ENCODE results near the gene TSPAN7. TPM values are rescaled to one million over a fixed set of nuclear protein-coding genes. Genes with fewer than 3 reads are reported as not detected.

Gene TSPAN7
- total RNA-seq, 1 experiment from 2014 or later = 3.5 TPM

- no peak overlapping the region for H4K91ac ChIP-seq (ENCODE audit: insufficient read length, low read depth, low read length)
- Mint-ChIP-seq H3K27me3 (ENCODE audit: low read depth) (no peaks in the 10 kb centered on the region), H3K4me1 (no peaks in the 10 kb centered on the region), H3K36me3 (ENCODE audit: insufficient read depth in 1 of 3, low read depth in 3 of 3) (peaks cover 0 to 2% (median 0%) of the 10 kb centered on the region in 3 experiments; a peak in 1 of 7 replicates), H3K27ac (no peak overlapping the region), H3K4me3 (no peak overlapping the region), H3K9me3 (peaks cover 48 to 50% of the 10 kb centered on the region in 2 experiments)
- no peak overlapping the region for H3K14ac ChIP-seq (ENCODE audit: insufficient read depth, low read length)
- H3K4me1 ChIP-seq (ENCODE audit: insufficient read depth, low read length) = no peaks in the 10 kb centered on the region
- no peak overlapping the region for H4K5ac ChIP-seq (ENCODE audit: insufficient read length, low read depth, low read length)
- H2AFZ ChIP-seq (ENCODE audit: low read length) = no peak overlapping the region
- no CpG with 5 or more reads among the region's 2 CpGs for WGBS (ENCODE audit: extremely low coverage, insufficient read length, low lambda C conversion rate)
- no peak overlapping the region for H2BK12ac ChIP-seq (ENCODE audit: insufficient read length, low read depth, low read length)
- H2BK5ac ChIP-seq (ENCODE audit: insufficient read length, low read length) = no peak overlapping the region
- H2AK5ac ChIP-seq (ENCODE audit: insufficient read length, low read length) = no peak overlapping the region
- H4K20me1 ChIP-seq (ENCODE audit: control insufficient read depth, insufficient read depth, insufficient read length) = no peaks in the 10 kb centered on the region
- H3K18ac ChIP-seq (ENCODE audit: insufficient read length, low read depth, low read length) = no peak overlapping the region
- no peak overlapping the region for H3K27ac ChIP-seq (ENCODE audit: insufficient read length, low read depth, low read length)
- H3K9me3 ChIP-seq (ENCODE audit: control insufficient read depth, low read depth, low read length) = no peaks in the 10 kb centered on the region
- H2BK120ac ChIP-seq (ENCODE audit: low read depth, low read length, poor library complexity, severe bottlenecking) = no peak overlapping the region
- H3K79me2 ChIP-seq (ENCODE audit: insufficient read depth, low read length) = no peaks in the 10 kb centered on the region
- H3K56ac ChIP-seq (ENCODE audit: insufficient read length, low read depth, low read length) = no peak overlapping the region
- H3K79me1 ChIP-seq (ENCODE audit: insufficient read depth, low read depth, low read length, poor library complexity, severe bottlenecking) = no peaks in the 10 kb centered on the region
- H3K23me2 ChIP-seq (ENCODE audit: insufficient read length, low read depth, low read length, poor library complexity, severe bottlenecking) = no peaks in the 10 kb centered on the region
- DNase-seq = no peak
- no peak overlapping the region for H4K8ac ChIP-seq (replicated peaks; ENCODE audit: insufficient read length, low read depth, low read length)
- H3T11ph ChIP-seq (ENCODE audit: low read length) = no peak overlapping the region
- H3K4ac ChIP-seq (ENCODE audit: low read depth, low read length) = no peak overlapping the region
- no peak for TF ChIP-seq CTCF (conservative IDR thresholded peaks at IDR 0.05)
- H2BK20ac ChIP-seq (ENCODE audit: low read depth, low read length, poor library complexity, severe bottlenecking) = no peak overlapping the region
- H3K27me3 ChIP-seq (ENCODE audit: insufficient read depth, low read length) = no peaks in the 10 kb centered on the region
- no peak overlapping the region for H2BK15ac ChIP-seq (ENCODE audit: low read depth, low read length)
- no peak overlapping the region for H3K23ac ChIP-seq (ENCODE audit: insufficient read length, low read depth, low read length)
- no peak overlapping the region for H3K4me2 ChIP-seq (ENCODE audit: insufficient read depth, insufficient read length, low read length)
- no peak overlapping the region for H3K9ac ChIP-seq (ENCODE audit: extremely low read depth, insufficient read length, low read length)
Measured at GRCh38 chrX:38574858-38575257, 13.5 kb downstream of the TSPAN7 start.

Data from H9 (cell line).